Fibroblast of lung (primary cell): ENCODE data around the gene APOLD1. TPM values are rescaled to one million over a fixed set of nuclear protein-coding genes. Genes with fewer than 3 reads are reported as not detected.
A peak's percentile ranks its signal among the peaks of the same experiment; 100 is the strongest.

Source experiments
- DNase-seq, 2 donors: peaks; one replicate each; pipeline versions ENCODE4 v3.0.0 to v3.0.0-alpha.2; 2010; ENCODE audit warnings: low read depth in 2 of 2
- H2AFZ ChIP-seq: 2 replicates; pipeline ENCODE4 v1.5.1; 2012; ENCODE audit warnings: low read length, control low read depth, inconsistent platforms
- H3K27ac ChIP-seq: 2 replicates; pipeline ENCODE4 v1.5.1; 2011; ENCODE audit warnings: low read length, control low read depth; ENCODE audit not compliant: insufficient read depth
- H3K27me3 ChIP-seq: 2 replicates; pipeline ENCODE4 v1.5.1; 2011; ENCODE audit warnings: mild to moderate bottlenecking, low read length; ENCODE audit not compliant: control insufficient read depth, insufficient read depth
- H3K36me3 ChIP-seq: 2 replicates; pipeline ENCODE4 v1.5.1; 2011; ENCODE audit warnings: low read length; ENCODE audit not compliant: control insufficient read depth, insufficient read depth
- H3K4me1 ChIP-seq: 2 replicates; pipeline ENCODE4 v1.5.1; 2011; ENCODE audit warnings: low read length; ENCODE audit not compliant: control insufficient read depth, insufficient read depth; ENCODE audit errors: extremely low read depth
- H3K4me2 ChIP-seq: 2 replicates; pipeline ENCODE4 v1.5.1; 2011; ENCODE audit warnings: low read length, control low read depth; ENCODE audit not compliant: insufficient read depth; ENCODE audit errors: extremely low read depth
- H3K4me3 ChIP-seq, 4 experiments: fragments of 200-600 bp in 1 of 4; sonication (generic) in 1 of 4; replicated peaks in 1 of 4; 2 replicates each; pipeline ENCODE4 v1.5.1; 2011 to 2016; ENCODE audit warnings: low read length in 4 of 4, low read depth in 3 of 4, mild to moderate bottlenecking in 3 of 4, control low read depth in 2 of 4, inconsistent platforms in 1 of 4, mixed read lengths in 1 of 4; ENCODE audit not compliant: insufficient read depth in 1 of 4; ENCODE audit errors: control extremely low read depth in 1 of 4
- H3K79me2 ChIP-seq: 2 replicates; pipeline ENCODE4 v1.5.1; 2012; ENCODE audit warnings: mild to moderate bottlenecking, low read length, inconsistent platforms; ENCODE audit not compliant: control insufficient read depth, insufficient read depth
- H3K9ac ChIP-seq: 2 replicates; pipeline ENCODE4 v1.5.1; 2011; ENCODE audit warnings: mild to moderate bottlenecking, low read length, control low read depth; ENCODE audit not compliant: insufficient read depth
- H3K9me3 ChIP-seq: 2 replicates; pipeline ENCODE4 v1.5.1; 2012; ENCODE audit warnings: low read depth, low read length; ENCODE audit not compliant: control insufficient read depth, insufficient read depth
- H4K20me1 ChIP-seq: 2 replicates; pipeline ENCODE4 v1.5.1; 2011; ENCODE audit warnings: low read length; ENCODE audit not compliant: control insufficient read depth, insufficient read depth; ENCODE audit errors: extremely low read depth
- CTCF ChIP-seq, 2 donors: IDR thresholded peaks in 1 of 2; conservative IDR thresholded peaks in 1 of 2; 1 replicate in 1 of 2; 2 replicates in 1 of 2; pipeline ENCODE4 v1.5.1; 2011 to 2012; ENCODE audit warnings: low read length in 2 of 2, control low read depth in 1 of 2, inconsistent platforms in 1 of 2, low read depth in 1 of 2, mild to moderate bottlenecking in 1 of 2
- EZH2 ChIP-seq: IDR thresholded peaks from 2 replicates; pipeline ENCODE4 v1.5.1; 2012; ENCODE audit warnings: low read length, control low read depth, mild to moderate bottlenecking; ENCODE audit errors: missing control alignments
- polyA plus RNA-seq, 2 donors: library from polyadenylated mRNA; depleted of rRNA in 1 of 2; stranded (reverse) in 1 of 2; unstranded in 1 of 2; fragments of >200 nt; gene quantifications; 2 replicates each; pipeline ENCODE4 v1.2.1, GENCODE V29; 2011 to 2012; ENCODE audit warnings: missing spikeins in 1 of 2
- total RNA-seq: library from RNA; depleted of rRNA; stranded (reverse); fragments of >200 nt; gene quantifications from 2 replicates; pipeline ENCODE4 v1.2.1, GENCODE V29; 2014

APOLD1 gene
- total and polyA plus RNA-seq, 2 donors (not counting 1 experiment from before 2014, with no cell fraction given): 3.1 to 3.2 TPM

DNA sequence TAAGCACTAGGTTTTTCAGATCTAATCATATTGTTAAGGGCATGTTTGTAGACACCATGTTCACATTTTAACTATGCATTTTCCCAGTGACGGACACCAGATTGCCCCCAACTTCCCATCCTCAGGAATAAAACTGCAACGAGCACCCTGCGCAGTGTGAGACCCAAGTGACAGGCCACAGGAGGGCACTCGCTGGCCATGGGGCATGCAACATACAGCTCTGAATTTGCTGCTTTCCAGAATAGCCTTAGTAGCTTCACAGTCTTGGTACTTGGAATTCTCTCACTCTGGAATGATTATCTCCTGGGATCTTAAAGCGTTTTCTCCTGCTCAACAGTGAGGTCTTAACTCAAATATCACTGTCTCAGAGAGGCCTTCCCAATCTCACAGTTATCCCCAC is 26.7 kb downstream of the APOLD1 start:
- no peaks in the 10 kb centered on the region for H3K9me3 ChIP-seq
- no peak overlapping the region for H3K27ac ChIP-seq
- H3K9ac ChIP-seq: no peak overlapping the region
- DNase-seq: no peak
- H3K4me1 ChIP-seq: peaks cover 7% of the 10 kb centered on the region
- H3K79me2 ChIP-seq: peaks cover 39% of the 10 kb centered on the region
- H2AFZ ChIP-seq: no peak overlapping the region
- H4K20me1 ChIP-seq: no peaks in the 10 kb centered on the region
- no peaks in the 10 kb centered on the region for H3K27me3 ChIP-seq
- no peak overlapping the region for H3K4me3 ChIP-seq
- no peak overlapping the region for H3K4me2 ChIP-seq
- TF ChIP-seq CTCF (conservative IDR thresholded peaks at IDR 0.05 in 1 of 2, IDR thresholded peaks at IDR 0.05 in 1 of 2; ENCODE audit: low read depth in 1 of 2, low read length in 2 of 2) (no peak), EZH2 (no peak)
- H3K36me3 ChIP-seq: no peaks in the 10 kb centered on the region

- Histone ChIP-seq H3K27ac (no peak overlapping the region), H3K4me2 (no peak overlapping the region), H3K9me3 (no peaks in the 10 kb centered on the region), H3K36me3 (no peaks in the 10 kb centered on the region), H2AFZ (no peak overlapping the region), H4K20me1 (no peaks in the 10 kb centered on the region), H3K4me1 (peaks cover 7% of the 10 kb centered on the region), H3K4me3 (no peak overlapping the region), H3K27me3 (no peaks in the 10 kb centered on the region), H3K9ac (no peak overlapping the region), H3K79me2 (peaks cover 44% of the 10 kb centered on the region)
- TF ChIP-seq CTCF (conservative IDR thresholded peaks at IDR 0.05 in 1 of 2, IDR thresholded peaks at IDR 0.05 in 1 of 2; ENCODE audit: low read depth in 1 of 2, low read length in 2 of 2) (no peak), EZH2 (no peak)
- DNase-seq: no peak
Measured at GRCh38 chr12:12812618-12813119, 27.2 kb downstream of the APOLD1 start.

DNA sequence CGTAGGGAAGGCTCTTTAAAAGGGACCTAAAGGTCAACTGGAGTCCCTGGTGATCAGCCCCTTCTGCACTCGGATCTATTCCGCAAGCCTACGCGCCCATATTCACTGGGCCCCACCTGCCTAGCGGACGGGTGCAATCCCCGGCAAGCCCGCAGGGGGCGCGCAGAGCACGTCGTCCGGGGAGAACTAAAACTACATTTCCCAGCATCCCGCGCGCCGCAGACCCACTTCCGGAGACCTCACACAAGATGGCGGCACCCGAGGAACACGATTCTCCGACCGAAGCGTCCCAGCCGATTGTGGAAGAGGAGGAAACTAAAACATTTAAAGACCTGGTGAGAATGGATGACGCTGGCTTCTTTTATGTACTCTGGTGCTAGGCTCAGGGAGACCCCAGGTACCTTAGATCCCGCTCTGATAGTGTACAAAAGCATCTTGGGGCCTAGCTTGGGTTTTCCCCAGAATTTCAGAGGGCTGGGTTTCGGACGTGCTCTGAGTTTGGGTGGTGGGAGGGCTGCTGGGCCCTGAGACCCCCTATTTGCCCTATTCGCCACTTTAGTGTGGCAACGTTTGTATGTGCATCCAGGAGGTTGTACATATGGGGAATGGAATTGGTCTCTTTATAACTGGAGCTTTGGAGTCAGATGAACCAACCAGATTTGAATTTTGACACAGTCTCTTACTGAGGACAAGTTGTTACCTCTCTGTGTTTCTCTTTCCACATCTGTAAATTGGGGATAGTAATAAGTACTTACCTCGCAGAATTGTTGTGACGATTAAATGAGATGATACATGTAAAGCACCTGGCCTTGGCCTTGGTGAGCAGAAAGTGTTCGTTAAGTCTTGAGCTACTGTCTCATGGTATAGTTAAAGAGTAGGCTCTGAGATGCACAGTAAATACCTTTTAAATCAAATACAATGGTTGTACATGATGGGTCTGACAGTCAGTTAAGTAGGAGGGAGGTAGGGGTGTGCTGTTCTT is 28.0 kb downstream of the APOLD1 start, which contains the start of gene DDX47:
TSS of gene DDX47 (plus strand) at position 227 of the 982 bp plus-strand sequence. CDS start at position 249, 22 bp downstream.
- Histone ChIP-seq H3K4me2 (peak within 1 kb of the TSS; percentile 92), H4K20me1 (no peaks in the 10 kb centered on the region), H3K36me3 (no peaks in the 10 kb centered on the region), H3K9ac (peak within 1 kb of the TSS; percentile 69), H2AFZ (peak within 1 kb of the TSS; percentile 56), H3K4me1 (peaks cover 1% of the 10 kb centered on the region), H3K27me3 (no peaks in the 10 kb centered on the region), H3K79me2 (peaks cover 48% of the 10 kb centered on the region), H3K9me3 (no peaks in the 10 kb centered on the region), H3K27ac (peak within 1 kb of the TSS; percentile 82), H3K4me3 (peak within 1 kb of the TSS; percentile 70 to 100 (median 90))
- TF ChIP-seq EZH2 (no peak), CTCF (conservative IDR thresholded peaks at IDR 0.05 in 1 of 2, IDR thresholded peaks at IDR 0.05 in 1 of 2; ENCODE audit: low read depth in 1 of 2, low read length in 2 of 2) (peak; percentile 86 to 93)
- DNase-seq: peak; percentile 83 to 91
